Aorta (tissue), 5 donors: ENCODE measurements around the gene RPL37A. TPM values are rescaled to one million over a fixed set of nuclear protein-coding genes. Genes with fewer than 3 reads are reported as not detected.

Source experiments
- ATAC-seq: fragments of 200-7000 bp; cut with Tn5 transposase; one replicate; pipeline ENCODE4 v1.9.1; 2022; ENCODE audit warnings: moderate library complexity; ENCODE audit not compliant: low FRiP score
- DNase-seq, 2 donors: peaks; one replicate each; pipeline ENCODE4 v3.0.0-alpha.2; 2020
- H3K27ac ChIP-seq, 2 donors: one replicate each; pipeline ENCODE4 v1.5.1; 2013; ENCODE audit warnings: low read length in 2 of 2, mild to moderate bottlenecking in 2 of 2, moderate library complexity in 2 of 2, control low read depth in 1 of 2, inconsistent platforms in 1 of 2, low read depth in 1 of 2
- H3K27me3 ChIP-seq, 2 donors: one replicate each; pipeline ENCODE4 v1.6.1; 2013; ENCODE audit warnings: control low read depth in 1 of 2, low read length in 1 of 2, mild to moderate bottlenecking in 1 of 2, moderate library complexity in 1 of 2; ENCODE audit not compliant: insufficient read depth in 2 of 2, control insufficient read depth in 1 of 2
- H3K36me3 ChIP-seq, 2 donors: one replicate each; pipeline ENCODE4 v1.6.1; 2013; ENCODE audit warnings: control low read depth in 1 of 2, low read length in 1 of 2, mild to moderate bottlenecking in 1 of 2; ENCODE audit not compliant: insufficient read depth in 2 of 2, control insufficient read depth in 1 of 2
- H3K4me1 ChIP-seq, 2 donors: one replicate each; pipeline ENCODE4 v1.6.1; 2013; ENCODE audit warnings: low read length in 2 of 2, control low read depth in 1 of 2, mild to moderate bottlenecking in 1 of 2, moderate library complexity in 1 of 2; ENCODE audit not compliant: insufficient read depth in 2 of 2, control insufficient read depth in 1 of 2
- H3K4me3 ChIP-seq, 2 donors: one replicate each; pipeline ENCODE4 v1.5.1; 2013; ENCODE audit warnings: low read length in 2 of 2, control low read depth in 1 of 2, mild to moderate bottlenecking in 1 of 2
- H3K9me3 ChIP-seq: one replicate; pipeline ENCODE4 v1.6.1; 2013; ENCODE audit warnings: mild to moderate bottlenecking, low read length; ENCODE audit not compliant: control insufficient read depth
- whole genome bisulfite sequencing, 2 donors: extraction: QIAGEN DNeasy Blood & Tissue Kit; methylation state at CpG; one replicate each; pipeline ENCODE4 v1.1.7; 2013; 5-methylcytosine and 5-hydroxymethylcytosine counted together
- intact Hi-C, 2 donors: fragments of 100-400 bp; cut with DNase I; formaldehyde crosslinking; loops; one replicate each; pipeline versions ENCODE4 v1.14.2 to v1.15.0; 2022
- polyA plus RNA-seq, 2 donors: library from polyadenylated mRNA; stranded (reverse); fragments of 200-250 nt; gene quantifications; one replicate each; pipeline ENCODE4 v1.2.3, GENCODE V29; 2013
- total RNA-seq, 2 donors: library from RNA; stranded (reverse); fragmentation: NEBNext Ultra II Directional; extraction: Animal tissue kit (Norgen Biotek cat#: 25700); gene quantifications; one replicate each; pipeline ENCODE4 v1.2.1, GENCODE V29; 2021
- donor health status: healthy with polysubstance abuse.
- donor health status: Bipolar disorder and iron deficiency.
- donor health status: DM: no; HTN: no; CAD: no.
- donor health status: DM: no; HTN: no; CAD: no.
- donor health status: DM: yes; HTN: yes; CAD: no.

The RPL37A gene
- total and polyA plus RNA-seq, 4 donors: 1,684 to 6,118 (median 3,245) TPM

- intact Hi-C loops: no loop called here
- DNase-seq (no peak), ATAC-seq (no peak)
- H3K36me3 ChIP-seq: peaks cover 0 to 1% of the 10 kb centered on the region in 2 donors
- H3K9me3 ChIP-seq: no peaks in the 10 kb centered on the region
- peak overlapping the region; percentile 6 to 63 for H3K4me3 ChIP-seq
- WGBS, 2 donors: 81 to 90% methylated on average over 6 of the region's 6 CpGs
- no peaks in the 10 kb centered on the region for H3K27me3 ChIP-seq
- peak overlapping the region in 1 of 2 donors; percentile 8 for H3K27ac ChIP-seq
- H3K4me1 ChIP-seq: no peaks in the 10 kb centered on the region
Observed at GRCh38 chr2:216497382-216498069, 1.1 kb upstream of the RPL37A start.

GRCh38 chr2:216498070-216498378, 620 bp upstream of the RPL37A start:
- no peaks in the 10 kb centered on the region for H3K9me3 ChIP-seq
- WGBS, 2 donors: 17 to 18% methylated on average over 6 of the region's 6 CpGs
- H3K4me1 ChIP-seq: no peaks in the 10 kb centered on the region
- H3K4me3 ChIP-seq: peak overlapping the region; percentile 42 to 63
- intact Hi-C loops: no loop called here
- H3K27me3 ChIP-seq: no peaks in the 10 kb centered on the region
- DNase-seq (no peak), ATAC-seq (no peak)
- H3K27ac ChIP-seq: peak overlapping the region in 1 of 2 donors; percentile 8
- H3K36me3 ChIP-seq: peaks cover 0 to 3% of the 10 kb centered on the region in 2 donors

- WGBS, 2 donors: 16 to 19% methylated on average over 6 of the region's 6 CpGs
- H3K4me1 ChIP-seq: no peaks in the 10 kb centered on the region
- DNase-seq (no peak), ATAC-seq (no peak)
- no peak overlapping the region for H3K27ac ChIP-seq
- no peaks in the 10 kb centered on the region for H3K27me3 ChIP-seq
- H3K4me3 ChIP-seq: peak overlapping the region; percentile 40 to 63
- H3K9me3 ChIP-seq: no peaks in the 10 kb centered on the region
- H3K36me3 ChIP-seq: peaks cover 0 to 3% of the 10 kb centered on the region in 2 donors
- intact Hi-C loops: no loop called here
Observed at GRCh38 chr2:216499641-216500218, 1.1 kb downstream of the RPL37A start.

GRCh38 chr2:216500572-216500971, 1.9 kb downstream of the RPL37A start:
- Histone ChIP-seq H3K27ac (no peak overlapping the region), H3K4me1 (no peaks in the 10 kb centered on the region), H3K36me3 (peaks cover 0 to 3% of the 10 kb centered on the region in 2 donors), H3K27me3 (no peaks in the 10 kb centered on the region), H3K9me3 (no peaks in the 10 kb centered on the region), H3K4me3 (no peak overlapping the region)
- ATAC-seq (no peak), DNase-seq (no peak)
- intact Hi-C loops: no loop called here
- 94 to 95% methylated on average over 2 of the region's 2 CpGs for WGBS, 2 donors

GRCh38 chr2:216501854-216502253, 3.2 kb downstream of the RPL37A start:
- intact Hi-C loops: no loop called here
- 85% methylated on average over 8 of the region's 8 CpGs for WGBS, 2 donors
- Histone ChIP-seq H3K27me3 (no peaks in the 10 kb centered on the region), H3K4me3 (no peak overlapping the region), H3K9me3 (no peaks in the 10 kb centered on the region), H3K4me1 (no peaks in the 10 kb centered on the region), H3K36me3 (peaks cover 0 to 3% of the 10 kb centered on the region in 2 donors), H3K27ac (no peak overlapping the region)
- ATAC-seq (no peak), DNase-seq (no peak)

GRCh38 chr2:216502381-216503158, 3.9 kb downstream of the RPL37A start:
- ATAC-seq (no peak), DNase-seq (no peak)
- intact Hi-C loops: no loop called here
- Histone ChIP-seq H3K27ac (no peak overlapping the region), H3K4me1 (no peaks in the 10 kb centered on the region), H3K4me3 (no peak overlapping the region), H3K9me3 (no peaks in the 10 kb centered on the region), H3K27me3 (no peaks in the 10 kb centered on the region), H3K36me3 (peaks cover 0 to 3% of the 10 kb centered on the region in 2 donors)
- WGBS, 2 donors: 68 to 72% methylated on average over 7 of the region's 7 CpGs

GRCh38 chr2:216503159-216503629, 4.5 kb downstream of the RPL37A start:
- Histone ChIP-seq H3K36me3 (peaks cover 0 to 3% of the 10 kb centered on the region in 2 donors), H3K27ac (no peak overlapping the region), H3K27me3 (no peaks in the 10 kb centered on the region), H3K9me3 (no peaks in the 10 kb centered on the region), H3K4me3 (no peak overlapping the region), H3K4me1 (no peaks in the 10 kb centered on the region)
- ATAC-seq (no peak), DNase-seq (no peak)
- 79 to 81% methylated on average over 6 of the region's 6 CpGs for WGBS, 2 donors
- intact Hi-C loops: no loop called here

GRCh38 chr2:216503697-216504375, 5.2 kb downstream of the RPL37A start:
- no peaks in the 10 kb centered on the region for H3K9me3 ChIP-seq
- no peak overlapping the region for H3K4me3 ChIP-seq
- peaks cover 0 to 3% of the 10 kb centered on the region in 2 donors for H3K36me3 ChIP-seq
- intact Hi-C loops: no loop called here
- 53 to 54% methylated on average over 5 of the region's 5 CpGs for WGBS, 2 donors
- no peak for DNase-seq
- H3K27me3 ChIP-seq: no peaks in the 10 kb centered on the region
- no peaks in the 10 kb centered on the region for H3K4me1 ChIP-seq
- no peak for ATAC-seq
- H3K27ac ChIP-seq: no peak overlapping the region
